ENCODE results near the gene UVRAG. TPM values are rescaled to one million over a fixed set of nuclear protein-coding genes. Genes with fewer than 3 reads are reported as not detected.

UVRAG gene
- total RNA-seq, 1 donor from 2014 or later, result 20.2 TPM

GRCh38 chr11:75800728-75801361 lies 14.2 kb upstream of the UVRAG start:
- Mint-ChIP-seq H3K27me3 (ENCODE audit: unreplicated experiment) (no peaks in the 10 kb centered on the region), H3K36me3 (ENCODE audit: unreplicated experiment) (no peaks in the 10 kb centered on the region), H3K9me3 (ENCODE audit: unreplicated experiment) (no peaks in the 10 kb centered on the region), H3K27ac (ENCODE audit: unreplicated experiment) (no peak overlapping the region), H3K4me1 (ENCODE audit: unreplicated experiment) (peaks cover 4% of the 10 kb centered on the region), H3K4me3 (ENCODE audit: unreplicated experiment) (no peak overlapping the region)
- no peak for DNase-seq (ENCODE audit: extremely low spot score, unreplicated experiment)
- TF ChIP-seq, protein P1, sequence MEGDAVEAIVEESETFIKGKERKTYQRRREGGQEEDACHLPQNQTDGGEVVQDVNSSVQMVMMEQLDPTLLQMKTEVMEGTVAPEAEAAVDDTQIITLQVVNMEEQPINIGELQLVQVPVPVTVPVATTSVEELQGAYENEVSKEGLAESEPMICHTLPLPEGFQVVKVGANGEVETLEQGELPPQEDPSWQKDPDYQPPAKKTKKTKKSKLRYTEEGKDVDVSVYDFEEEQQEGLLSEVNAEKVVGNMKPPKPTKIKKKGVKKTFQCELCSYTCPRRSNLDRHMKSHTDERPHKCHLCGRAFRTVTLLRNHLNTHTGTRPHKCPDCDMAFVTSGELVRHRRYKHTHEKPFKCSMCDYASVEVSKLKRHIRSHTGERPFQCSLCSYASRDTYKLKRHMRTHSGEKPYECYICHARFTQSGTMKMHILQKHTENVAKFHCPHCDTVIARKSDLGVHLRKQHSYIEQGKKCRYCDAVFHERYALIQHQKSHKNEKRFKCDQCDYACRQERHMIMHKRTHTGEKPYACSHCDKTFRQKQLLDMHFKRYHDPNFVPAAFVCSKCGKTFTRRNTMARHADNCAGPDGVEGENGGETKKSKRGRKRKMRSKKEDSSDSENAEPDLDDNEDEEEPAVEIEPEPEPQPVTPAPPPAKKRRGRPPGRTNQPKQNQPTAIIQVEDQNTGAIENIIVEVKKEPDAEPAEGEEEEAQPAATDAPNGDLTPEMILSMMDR (IDR thresholded peaks at IDR 0.05), result no peak

GRCh38 chr11:75801362-75802020 lies 13.5 kb upstream of the UVRAG start:
- TF ChIP-seq, protein P1 (IDR thresholded peaks at IDR 0.05), result no peak
- H3K36me3 Mint-ChIP-seq (ENCODE audit: unreplicated experiment), result no peaks in the 10 kb centered on the region
- H3K9me3 Mint-ChIP-seq (ENCODE audit: unreplicated experiment), result no peaks in the 10 kb centered on the region
- DNase-seq (ENCODE audit: extremely low spot score, unreplicated experiment), result no peak
- no peak overlapping the region for H3K4me3 Mint-ChIP-seq (ENCODE audit: unreplicated experiment)
- H3K4me1 Mint-ChIP-seq (ENCODE audit: unreplicated experiment), result peaks cover 4% of the 10 kb centered on the region
- no peak overlapping the region for H3K27ac Mint-ChIP-seq (ENCODE audit: unreplicated experiment)
- no peaks in the 10 kb centered on the region for H3K27me3 Mint-ChIP-seq (ENCODE audit: unreplicated experiment)

DNA sequence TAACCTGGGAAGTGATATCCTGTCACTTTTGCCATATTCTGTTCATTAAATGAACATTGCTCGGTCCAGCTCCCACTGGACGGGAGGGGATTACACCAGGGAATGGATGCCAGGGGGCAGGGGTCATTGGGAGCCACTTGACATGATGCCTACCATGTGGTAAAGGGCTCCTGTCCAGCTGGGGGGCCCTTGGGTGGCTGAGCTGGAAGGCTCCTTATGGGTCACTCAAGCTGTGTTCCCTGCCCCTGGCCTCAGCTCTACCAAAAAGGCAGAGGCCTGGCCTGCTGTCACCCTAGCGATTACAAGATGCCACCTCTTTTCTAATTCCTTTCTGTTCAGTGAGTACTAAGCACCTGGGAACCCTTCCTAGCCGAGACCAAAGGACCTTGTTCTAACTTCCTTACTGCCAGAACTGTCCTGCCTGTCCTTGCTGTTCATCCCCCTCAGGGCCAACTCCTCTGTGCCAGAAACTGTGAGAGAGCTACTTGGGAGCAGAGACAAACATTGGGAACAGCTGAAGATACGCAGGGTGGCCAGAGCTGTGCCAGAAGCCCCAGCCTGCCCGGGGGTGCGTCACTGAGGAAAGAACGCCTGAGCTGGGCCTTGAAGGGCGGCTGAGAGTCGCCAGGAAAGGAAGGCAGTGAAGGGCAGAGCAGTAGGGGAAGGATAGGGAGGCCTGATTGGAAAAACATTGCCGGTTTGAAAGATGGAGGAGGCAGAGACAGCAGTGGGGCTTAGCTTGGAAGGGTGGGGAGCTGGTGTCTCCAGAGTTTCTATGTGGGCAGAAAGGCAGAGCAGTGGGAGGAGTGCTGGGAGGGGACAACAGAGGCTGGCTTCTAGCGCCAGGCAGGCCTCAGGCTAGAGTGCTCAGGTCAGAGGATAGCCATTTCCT lies 12.7 kb upstream of the UVRAG start:
- H3K9me3 Mint-ChIP-seq (ENCODE audit: unreplicated experiment), result no peaks in the 10 kb centered on the region
- H3K27me3 Mint-ChIP-seq (ENCODE audit: unreplicated experiment), result no peaks in the 10 kb centered on the region
- TF ChIP-seq, protein P1 (IDR thresholded peaks at IDR 0.05), result no peak
- H3K4me1 Mint-ChIP-seq (ENCODE audit: unreplicated experiment), result peaks cover 4% of the 10 kb centered on the region
- DNase-seq (ENCODE audit: extremely low spot score, unreplicated experiment), result no peak
- H3K4me3 Mint-ChIP-seq (ENCODE audit: unreplicated experiment), result no peak overlapping the region
- no peaks in the 10 kb centered on the region for H3K36me3 Mint-ChIP-seq (ENCODE audit: unreplicated experiment)
- no peak overlapping the region for H3K27ac Mint-ChIP-seq (ENCODE audit: unreplicated experiment)

GRCh38 chr11:75802913-75803820 lies 11.8 kb upstream of the UVRAG start:
- Mint-ChIP-seq H3K4me1 (ENCODE audit: unreplicated experiment) (no peaks in the 10 kb centered on the region), H3K27ac (ENCODE audit: unreplicated experiment) (no peak overlapping the region), H3K36me3 (ENCODE audit: unreplicated experiment) (no peaks in the 10 kb centered on the region), H3K27me3 (ENCODE audit: unreplicated experiment) (no peaks in the 10 kb centered on the region), H3K4me3 (ENCODE audit: unreplicated experiment) (no peak overlapping the region), H3K9me3 (ENCODE audit: unreplicated experiment) (no peaks in the 10 kb centered on the region)
- TF ChIP-seq, protein P1 (IDR thresholded peaks at IDR 0.05), result peak; percentile 93
- peak; percentile 90 for DNase-seq (ENCODE audit: extremely low spot score, unreplicated experiment)

Measured in osteocyte (in vitro differentiated cells).